ENCODE results near the gene TMEM53. TPM values are rescaled to one million over a fixed set of nuclear protein-coding genes. Genes with fewer than 3 reads are reported as not detected.

Gene TMEM53
- polyA plus RNA-seq, 1 of the 3 experiments (the other 2 are of a cell fraction): 14.9 TPM

GRCh38 chr1:44606701-44607281 lies 67.5 kb downstream of the TMEM53 start:
- Histone ChIP-seq H3K4me3 (ENCODE audit: low read depth in 2 of 2, low read length in 1 of 2) (no peak overlapping the region), H3F3A (replicated peaks; ENCODE audit: insufficient read depth) (no peaks in the 10 kb centered on the region), H3K9me3 (no peaks in the 10 kb centered on the region), H2AFZ (ENCODE audit: low read depth) (no peak overlapping the region), H3K4me1 (ENCODE audit: control insufficient read depth in 1 of 2, insufficient read depth in 2 of 2, low read depth in 1 of 2, low read length in 1 of 2) (peaks cover 0 to 24% of the 10 kb centered on the region in 2 experiments; a peak in 2 of 4 replicates), H4K20me1 (ENCODE audit: insufficient read depth) (no peaks in the 10 kb centered on the region), H3K9me2 (no peaks in the 10 kb centered on the region), H3K27ac (ENCODE audit: low read depth in 2 of 2, low read length in 1 of 2) (no peak overlapping the region), H3K79me2 (ENCODE audit: insufficient read depth) (no peaks in the 10 kb centered on the region), H3K9ac (no peak overlapping the region), H3K4me2 (no peak overlapping the region), H3K36me3 (replicated peaks in 1 of 2; ENCODE audit: control insufficient read depth in 1 of 2, insufficient read depth in 2 of 2, low read length in 1 of 2) (no peaks in the 10 kb centered on the region), H3K27me3 (ENCODE audit: insufficient read depth) (peaks cover 13% of the 10 kb centered on the region; the same call in 1 of the 2 replicates)
- POLR2A ChIA-PET: no interaction called here
- no peak for TF ChIP-seq RXRA (IDR thresholded peaks at IDR 0.05; ENCODE audit: borderline replicate concordance, low read depth)
- TF ChIP-seq FOSL2 (IDR thresholded peaks at IDR 0.05; ENCODE audit: borderline replicate concordance, low read depth): no peak
- TF ChIP-seq REST (IDR thresholded peaks at IDR 0.05; ENCODE audit: low read depth, low read length): no peak
- no peak for TF ChIP-seq TCF12 (IDR thresholded peaks at IDR 0.05)
- TF ChIP-seq YY1 (IDR thresholded peaks at IDR 0.05; ENCODE audit: low read depth): no peak
- TF ChIP-seq EZH2phosphoT487 (IDR thresholded peaks at IDR 0.05; ENCODE audit: borderline replicate concordance, low read depth): no peak
- TF ChIP-seq GABPA (IDR thresholded peaks at IDR 0.05; ENCODE audit: low read depth): no peak
- no peak for TF ChIP-seq FOXJ3 (CRISPR knock-in tag; IDR thresholded peaks at IDR 0.05)
- TF ChIP-seq GATA2 (CRISPR knock-in tag; IDR thresholded peaks at IDR 0.05): no peak
- TF ChIP-seq TEAD4 (IDR thresholded peaks at IDR 0.05; ENCODE audit: borderline replicate concordance, insufficient read depth): no peak
- no peak for TF ChIP-seq TAF1 (IDR thresholded peaks at IDR 0.05; ENCODE audit: borderline replicate concordance, low read depth, low read length)
- no peak for TF ChIP-seq NRF1 (IDR thresholded peaks at IDR 0.05; ENCODE audit: low read depth, low read length)
- TF ChIP-seq NFIC (IDR thresholded peaks at IDR 0.05; ENCODE audit: borderline replicate concordance): no peak
- TF ChIP-seq POLR2AphosphoS5 (IDR thresholded peaks at IDR 0.05; ENCODE audit: low read depth, low read length): no peak
- TF ChIP-seq ELF1 (IDR thresholded peaks at IDR 0.05): no peak
- TF ChIP-seq ZBTB33 (IDR thresholded peaks at IDR 0.05; ENCODE audit: borderline replicate concordance, low read depth): no peak
- WGBS (ENCODE audit: low lambda C conversion rate): 63% methylated on average over 8 of the region's 8 CpGs
- DNase-seq: no peak
- CTCF ChIA-PET: interaction anchor here (1.0 to 6.9 kb wide), 3 partner anchors 45 to 67 kb away, joined by 3 to 150 read pairs (median 3); partner anchors contain the start of genes ARMH1 and TMEM53
